H9 (cell line): Measurements from ENCODE around the gene REXO4. TPM values are rescaled to one million over a fixed set of nuclear protein-coding genes. Genes with fewer than 3 reads are reported as not detected.

ENCODE experiments used
- DNase-seq: peaks from one replicate; pipeline ENCODE4 v3.0.0-alpha.2; 2017
- H2AFZ ChIP-seq: one replicate; pipeline ENCODE4 v1.6.1; 2013; ENCODE audit warnings: mild to moderate bottlenecking, low read length, control low read depth, moderate library complexity
- H2AK5ac ChIP-seq: 2 replicates; pipeline ENCODE4 v1.6.1; 2013; ENCODE audit warnings: low read length, control low read depth, mixed read lengths; ENCODE audit not compliant: insufficient read length
- H2BK120ac ChIP-seq: one replicate; pipeline ENCODE4 v1.6.1; 2013; ENCODE audit warnings: low read depth, mild to moderate bottlenecking, low read length, control low read depth, inconsistent platforms; ENCODE audit not compliant: poor library complexity, severe bottlenecking
- H2BK12ac ChIP-seq: 2 replicates; pipeline ENCODE4 v1.6.1; 2013; ENCODE audit warnings: low read length, control low read depth, mixed read lengths, low read depth; ENCODE audit not compliant: insufficient read length
- H2BK15ac ChIP-seq: 2 replicates; pipeline ENCODE4 v1.6.1; 2013; ENCODE audit warnings: low read depth, low read length, control low read depth
- H2BK20ac ChIP-seq: one replicate; pipeline ENCODE4 v1.6.1; 2013; ENCODE audit warnings: low read depth, mild to moderate bottlenecking, low read length, control low read depth, inconsistent platforms; ENCODE audit not compliant: poor library complexity, severe bottlenecking
- H2BK5ac ChIP-seq: 2 replicates; pipeline ENCODE4 v1.6.1; 2013; ENCODE audit warnings: low read length, control low read depth, mixed read lengths; ENCODE audit not compliant: insufficient read length
- H3K14ac ChIP-seq: 2 replicates; pipeline ENCODE4 v1.6.1; 2013; ENCODE audit warnings: low read length, control low read depth; ENCODE audit not compliant: insufficient read depth
- H3K18ac ChIP-seq: 2 replicates; pipeline ENCODE4 v1.6.1; 2013; ENCODE audit warnings: low read depth, mild to moderate bottlenecking, mixed read lengths, low read length, control low read depth; ENCODE audit not compliant: insufficient read length
- H3K23ac ChIP-seq: 2 replicates; pipeline ENCODE4 v1.6.1; 2013; ENCODE audit warnings: low read length, control low read depth, mixed read lengths, low read depth; ENCODE audit not compliant: insufficient read length
- H3K23me2 ChIP-seq: 2 replicates; pipeline ENCODE4 v1.6.1; 2013; ENCODE audit warnings: low read depth, mild to moderate bottlenecking, mixed read lengths, low read length, control low read depth; ENCODE audit not compliant: insufficient read length, poor library complexity, severe bottlenecking
- H3K27ac ChIP-seq: 2 replicates; pipeline ENCODE4 v1.5.1; 2013; ENCODE audit warnings: low read length, control low read depth, mixed read lengths, low read depth; ENCODE audit not compliant: insufficient read length
- H3K27me3 ChIP-seq: 2 replicates; pipeline ENCODE4 v1.6.1; 2013; ENCODE audit warnings: low read length, control low read depth, inconsistent platforms; ENCODE audit not compliant: insufficient read depth
- H3K4ac ChIP-seq: 2 replicates; pipeline ENCODE4 v1.6.1; 2013; ENCODE audit warnings: low read depth, mild to moderate bottlenecking, control low read depth, inconsistent platforms, low read length, moderate library complexity
- H3K4me1 ChIP-seq: 2 replicates; pipeline ENCODE4 v1.6.1; 2013; ENCODE audit warnings: low read length, control low read depth, inconsistent platforms; ENCODE audit not compliant: insufficient read depth
- H3K4me2 ChIP-seq: 2 replicates; pipeline ENCODE4 v1.6.1; 2013; ENCODE audit warnings: low read length, control low read depth, mixed read lengths; ENCODE audit not compliant: insufficient read length, insufficient read depth
- H3K56ac ChIP-seq: 2 replicates; pipeline ENCODE4 v1.6.1; 2013; ENCODE audit warnings: low read depth, mild to moderate bottlenecking, mixed read lengths, low read length, control low read depth; ENCODE audit not compliant: insufficient read length
- H3K79me1 ChIP-seq: 2 replicates; pipeline ENCODE4 v1.6.1; 2013; ENCODE audit warnings: low read depth, mild to moderate bottlenecking, moderate library complexity, low read length, control low read depth, inconsistent platforms; ENCODE audit not compliant: insufficient read depth, poor library complexity, severe bottlenecking
- H3K79me2 ChIP-seq: 2 replicates; pipeline ENCODE4 v1.6.1; 2013; ENCODE audit warnings: low read length, control low read depth, inconsistent platforms; ENCODE audit not compliant: insufficient read depth
- H3K9ac ChIP-seq: 2 replicates; pipeline ENCODE4 v1.6.1; 2013; ENCODE audit warnings: low read length, control low read depth, mixed read lengths; ENCODE audit not compliant: insufficient read length; ENCODE audit errors: extremely low read depth
- H3K9me3 ChIP-seq: one replicate; pipeline ENCODE4 v1.6.1; 2013; ENCODE audit warnings: low read depth, low read length, inconsistent platforms; ENCODE audit not compliant: control insufficient read depth
- H3T11ph ChIP-seq: one replicate; pipeline ENCODE4 v1.6.1; 2013; ENCODE audit warnings: mild to moderate bottlenecking, low read length, control low read depth, inconsistent platforms
- H4K20me1 ChIP-seq: one replicate; pipeline ENCODE4 v1.6.1; 2013; ENCODE audit not compliant: control insufficient read depth, insufficient read length, insufficient read depth
- H4K5ac ChIP-seq: 2 replicates; pipeline ENCODE4 v1.6.1; 2013; ENCODE audit warnings: low read depth, mild to moderate bottlenecking, mixed read lengths, low read length, control low read depth; ENCODE audit not compliant: insufficient read length
- H4K8ac ChIP-seq: replicated peaks from 2 replicates; pipeline ENCODE4 v1.6.1; 2013; ENCODE audit warnings: low read length, control low read depth, mixed read lengths, low read depth; ENCODE audit not compliant: insufficient read length
- H4K91ac ChIP-seq: 2 replicates; pipeline ENCODE4 v1.6.1; 2013; ENCODE audit warnings: low read depth, mild to moderate bottlenecking, moderate library complexity, mixed read lengths, low read length, control low read depth; ENCODE audit not compliant: insufficient read length
- H3K27ac Mint-ChIP-seq, 3 experiments: 2 replicates in 2 of 3; 3 replicates in 1 of 3; pipeline ENCODE4 v1.8.0; 2020 to 2021; ENCODE audit warnings: mixed read lengths in 3 of 3, mild to moderate bottlenecking in 1 of 3, moderate library complexity in 1 of 3
- H3K27me3 Mint-ChIP-seq: 2 replicates; pipeline ENCODE4 v1.8.0; 2021; ENCODE audit warnings: low read depth, mild to moderate bottlenecking, moderate library complexity, mixed read lengths
- H3K36me3 Mint-ChIP-seq, 3 experiments: 2 replicates in 2 of 3; 3 replicates in 1 of 3; pipeline ENCODE4 v1.8.0; 2020 to 2021; ENCODE audit warnings: low read depth in 3 of 3, mixed read lengths in 3 of 3; ENCODE audit not compliant: insufficient read depth in 1 of 3
- H3K4me1 Mint-ChIP-seq, 2 experiments: 2 replicates each; pipeline ENCODE4 v1.8.0; 2020; ENCODE audit warnings: mixed read lengths in 2 of 2
- H3K4me3 Mint-ChIP-seq, 2 experiments: 2 replicates in 1 of 2; 3 replicates in 1 of 2; pipeline ENCODE4 v1.8.0; 2020 to 2021; ENCODE audit warnings: mild to moderate bottlenecking in 2 of 2, mixed read lengths in 2 of 2, moderate library complexity in 1 of 2
- H3K9me3 Mint-ChIP-seq, 2 experiments: 2 replicates in 1 of 2; 3 replicates in 1 of 2; pipeline ENCODE4 v1.8.0; 2020; ENCODE audit warnings: mild to moderate bottlenecking in 2 of 2, mixed read lengths in 2 of 2, moderate library complexity in 1 of 2
- WGBS: extraction: QIAGEN DNeasy Blood & Tissue Kit; methylation state at CpG from one replicate; pipeline ENCODE4 v1.1.7; 2013; ENCODE audit warnings: missing lambda C conversion rate, low lambda C conversion rate, mixed read lengths; ENCODE audit not compliant: insufficient read length; ENCODE audit errors: extremely low coverage; 5-methylcytosine and 5-hydroxymethylcytosine counted together
- total RNA-seq: library from RNA; stranded (reverse); gene quantifications from 2 replicates; pipeline ENCODE4 v1.2.1, GENCODE V29; 2021
- TF ChIP-seq, protein P1 (sequence below): fragments of 200-600 bp; sonication (generic); conservative IDR thresholded peaks from 3 replicates; pipeline ENCODE4 v1.8.0; 2021; ENCODE audit warnings: antibody characterized with exemption, mild to moderate bottlenecking

The REXO4 gene
- total RNA-seq, 1 experiment from 2014 or later: 35.2 TPM

DNA sequence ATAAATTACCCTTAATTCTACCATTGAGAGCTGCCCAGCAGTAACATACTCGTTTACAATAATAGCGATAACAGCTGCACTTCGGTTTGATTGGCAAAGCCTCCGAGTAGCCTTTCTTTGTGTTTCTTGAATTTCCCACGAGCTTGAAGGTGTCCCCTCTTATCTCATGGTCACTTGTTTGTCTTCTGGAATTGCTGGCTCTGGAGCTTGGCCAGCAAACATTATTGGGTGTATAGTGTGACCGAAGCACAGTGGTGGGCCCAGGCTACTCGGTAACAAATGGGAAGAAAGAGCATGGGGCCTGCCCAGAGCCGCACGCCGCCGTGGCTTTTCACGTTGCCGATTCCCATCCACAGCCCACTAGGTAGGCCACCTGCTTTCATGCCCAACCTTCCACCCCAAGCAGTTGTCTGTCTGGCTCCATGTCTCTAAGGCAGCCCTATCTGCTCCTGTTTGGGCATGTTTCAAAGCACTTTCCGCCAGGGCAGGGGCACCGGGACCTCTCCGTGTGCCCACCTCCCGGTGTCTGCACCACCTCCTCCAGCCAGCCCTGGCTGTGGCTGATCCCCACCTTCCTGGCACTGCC lies 33.0 kb downstream of the REXO4 start:
- no peaks in the 10 kb centered on the region for H3K4me1 ChIP-seq
- H3K27me3 ChIP-seq: no peaks in the 10 kb centered on the region
- H4K8ac ChIP-seq: no peak overlapping the region
- Mint-ChIP-seq H3K27ac (no peak overlapping the region), H3K36me3 (no peaks in the 10 kb centered on the region), H3K9me3 (peaks cover 2 to 3% of the 10 kb centered on the region in 2 experiments; a peak in 4 of 5 replicates), H3K4me3 (no peak overlapping the region), H3K4me1 (no peaks in the 10 kb centered on the region), H3K27me3 (peaks cover 14% of the 10 kb centered on the region)
- H4K20me1 ChIP-seq: peaks cover 3% of the 10 kb centered on the region
- no peak overlapping the region for H2BK5ac ChIP-seq
- no peak overlapping the region for H2BK120ac ChIP-seq
- H3K14ac ChIP-seq: no peak overlapping the region; the same call in 1 of the 2 replicates
- no peaks in the 10 kb centered on the region for H3K79me1 ChIP-seq
- H4K5ac ChIP-seq: no peak overlapping the region
- no CpG with 5 or more reads among the region's 17 CpGs for WGBS
- H4K91ac ChIP-seq: no peak overlapping the region
- no peak overlapping the region for H3K23ac ChIP-seq
- H2BK12ac ChIP-seq: no peak overlapping the region
- no peak overlapping the region for H3K18ac ChIP-seq
- H3K4me2 ChIP-seq: no peak overlapping the region
- H3K9me3 ChIP-seq: no peaks in the 10 kb centered on the region
- H3K56ac ChIP-seq: no peak overlapping the region
- no peak overlapping the region for H2BK20ac ChIP-seq
- H3T11ph ChIP-seq: no peak overlapping the region
- H3K79me2 ChIP-seq: no peaks in the 10 kb centered on the region
- no peak overlapping the region for H2AK5ac ChIP-seq
- H3K9ac ChIP-seq: no peak overlapping the region
- no peaks in the 10 kb centered on the region for H3K23me2 ChIP-seq
- no peak overlapping the region for H3K4ac ChIP-seq
- DNase-seq: no peak
- H2AFZ ChIP-seq: no peak overlapping the region
- no peak overlapping the region for H2BK15ac ChIP-seq
- H3K27ac ChIP-seq: no peak overlapping the region
- TF ChIP-seq, protein P1, sequence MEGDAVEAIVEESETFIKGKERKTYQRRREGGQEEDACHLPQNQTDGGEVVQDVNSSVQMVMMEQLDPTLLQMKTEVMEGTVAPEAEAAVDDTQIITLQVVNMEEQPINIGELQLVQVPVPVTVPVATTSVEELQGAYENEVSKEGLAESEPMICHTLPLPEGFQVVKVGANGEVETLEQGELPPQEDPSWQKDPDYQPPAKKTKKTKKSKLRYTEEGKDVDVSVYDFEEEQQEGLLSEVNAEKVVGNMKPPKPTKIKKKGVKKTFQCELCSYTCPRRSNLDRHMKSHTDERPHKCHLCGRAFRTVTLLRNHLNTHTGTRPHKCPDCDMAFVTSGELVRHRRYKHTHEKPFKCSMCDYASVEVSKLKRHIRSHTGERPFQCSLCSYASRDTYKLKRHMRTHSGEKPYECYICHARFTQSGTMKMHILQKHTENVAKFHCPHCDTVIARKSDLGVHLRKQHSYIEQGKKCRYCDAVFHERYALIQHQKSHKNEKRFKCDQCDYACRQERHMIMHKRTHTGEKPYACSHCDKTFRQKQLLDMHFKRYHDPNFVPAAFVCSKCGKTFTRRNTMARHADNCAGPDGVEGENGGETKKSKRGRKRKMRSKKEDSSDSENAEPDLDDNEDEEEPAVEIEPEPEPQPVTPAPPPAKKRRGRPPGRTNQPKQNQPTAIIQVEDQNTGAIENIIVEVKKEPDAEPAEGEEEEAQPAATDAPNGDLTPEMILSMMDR: no peak
